K562 (cell line): Measurements from ENCODE around the gene RGS9. TPM values are rescaled to one million over a fixed set of nuclear protein-coding genes. Genes with fewer than 3 reads are reported as not detected.

Experiments used
- ATF1 ChIP-seq, 2 experiments: fragments of 450-650 bp in 1 of 2; IDR thresholded peaks; 2 replicates each; pipeline ENCODE4 v1.6.1; 2016; ENCODE audit warnings: missing compliant biosample characterization in 1 of 2, missing genetic modification characterization in 1 of 2
- CBFA2T2 ChIP-seq: fragments of 450-650 bp; conservative IDR thresholded peaks from 2 replicates; pipeline ENCODE4 v1.6.1; 2017; ENCODE audit warnings: mild to moderate bottlenecking
- FOSL1 ChIP-seq: fragments of 200-800 bp; sonication (Bioruptor generic); conservative IDR thresholded peaks from 2 replicates; pipeline ENCODE4 v1.6.1; 2016; ENCODE audit warnings: missing genetic modification characterization, missing compliant biosample characterization
- FOXA3 ChIP-seq, 2 experiments: fragments of 450-650 bp in 1 of 2; sonication (generic) in 1 of 2; formaldehyde crosslinking; IDR thresholded peaks in 1 of 2; conservative IDR thresholded peaks in 1 of 2; 2 replicates each; pipeline versions ENCODE4 v1.4.0 to v1.8.0; 2020 to 2022; ENCODE audit warnings: mild to moderate bottlenecking in 2 of 2, missing genetic modification reagents in 1 of 2
- FOXM1 ChIP-seq, 2 experiments: fragments of 450-650 bp in 1 of 2; sonication (generic) in 1 of 2; formaldehyde crosslinking in 1 of 2; IDR thresholded peaks; 2 replicates each; pipeline versions ENCODE4 v1.6.1 to v1.9.0; 2017 to 2022; ENCODE audit warnings: low read depth in 2 of 2, mild to moderate bottlenecking in 2 of 2, missing genetic modification reagents in 1 of 2, moderate library complexity in 1 of 2
- GABPB2 ChIP-seq: fragments of 250-450 bp; sonication (Bioruptor Pico); conservative IDR thresholded peaks from 2 replicates; pipeline ENCODE4 v1.5.1; 2021; ENCODE audit warnings: mild to moderate bottlenecking
- GTF2B ChIP-seq: IDR thresholded peaks from 2 replicates; pipeline ENCODE4 v1.6.1; 2011; ENCODE audit not compliant: insufficient read length; ENCODE audit errors: extremely low read depth
- IRF9 ChIP-seq: fragments of 450-650 bp; IDR thresholded peaks from 2 replicates; pipeline ENCODE4 v1.6.1; 2016; ENCODE audit warnings: missing biosample characterization, missing genetic modification characterization
- MYNN ChIP-seq, 2 experiments: sonication (generic); formaldehyde crosslinking in 1 of 2; IDR thresholded peaks; 2 replicates each; pipeline versions ENCODE4 v1.5.0 to v1.6.1; 2016 to 2020; ENCODE audit warnings: antibody characterized with exemption in 1 of 2, missing genetic modification reagents in 1 of 2
- PHB ChIP-seq: fragments of 250-450 bp; sonication (Bioruptor Pico); IDR thresholded peaks from 2 replicates; pipeline ENCODE4 v1.5.0; 2021
- PTBP1 ChIP-seq: fragments of 200-400 bp; formaldehyde crosslinking; IDR thresholded peaks from 2 replicates; pipeline ENCODE4 v1.6.1; 2017; ENCODE audit warnings: low read depth, low read length
- PTTG1 ChIP-seq: fragments of 450-650 bp; IDR thresholded peaks from 2 replicates; pipeline ENCODE4 v1.6.1; 2016; ENCODE audit warnings: low read depth, mild to moderate bottlenecking, missing genetic modification characterization, missing compliant biosample characterization
- RAD21 ChIP-seq, 2 experiments: fragments of 250-450 bp in 1 of 2; fragments of 450-650 bp in 1 of 2; sonication (Bioruptor Pico) in 1 of 2; formaldehyde crosslinking in 1 of 2; IDR thresholded peaks in 1 of 2; conservative IDR thresholded peaks in 1 of 2; 2 replicates each; pipeline versions ENCODE4 v1.4.0 to v1.8.0; 2020 to 2022; ENCODE audit warnings: mild to moderate bottlenecking in 2 of 2, moderate library complexity in 1 of 2
- SNAPC5 ChIP-seq: fragments of 250-450 bp; sonication (Bioruptor Pico); IDR thresholded peaks from 2 replicates; pipeline ENCODE4 v1.8.0; 2021; ENCODE audit warnings: moderate library complexity, mild to moderate bottlenecking, inconsistent platforms
- ZBTB40 ChIP-seq, 2 experiments: fragments of 450-650 bp in 1 of 2; sonication (generic) in 1 of 2; formaldehyde crosslinking in 1 of 2; IDR thresholded peaks; 2 replicates each; pipeline versions ENCODE4 v1.7.1 to v1.9.0; 2016 to 2022; ENCODE audit warnings: inconsistent platforms in 1 of 2, mild to moderate bottlenecking in 1 of 2, missing genetic modification reagents in 1 of 2
- ZNF445 ChIP-seq: fragments of 250-450 bp; sonication (Bioruptor Pico); IDR thresholded peaks from 2 replicates; pipeline ENCODE4 v1.4.0; 2020; ENCODE audit warnings: low read depth, mild to moderate bottlenecking, moderate library complexity
- polyA plus RNA-seq, 8 experiments: library from polyadenylated mRNA; depleted of rRNA in 4 of 8; stranded (reverse) in 5 of 8; unstranded in 3 of 8; fragments of >200 nt; fragmentation: Nextera tagmentation in 2 of 8; fragmentation: Illumina TruSeq in 1 of 8; extraction: Ambion mirVana in 2 of 8; extraction: Trizol in 1 of 8; gene quantifications; 2 replicates each; pipeline versions ENCODE4 v1.2.1 to v1.2.3, GENCODE V29; 2011 to 2014; ENCODE audit warnings: inconsistent platforms in 1 of 8, missing spikeins in 1 of 8
- total RNA-seq, 7 experiments: library from RNA; depleted of rRNA in 6 of 7; stranded (reverse); fragments of >200 nt in 6 of 7; fragmentation: Illumina TruSeq in 2 of 7; extraction: Trizol in 2 of 7; gene quantifications; 2 replicates each; pipeline versions ENCODE4 v1.2.1 to v1.2.3, GENCODE V29; 2011 to 2021; ENCODE audit warnings: low replicate concordance in 1 of 7

RGS9 gene
- total and polyA plus RNA-seq, 9 of the 15 experiments (the other 6 are each of a cell fraction or from before 2014, with no cell fraction given), result 0.18 to 1.4 (median 0.55) TPM

- TF ChIP-seq ZBTB40 (IDR thresholded peaks at IDR 0.05) (peak; percentile 71), ZBTB40 (CRISPR knock-in tag; IDR thresholded peaks at IDR 0.05) (no peak), CBFA2T2 (peak; percentile 92), PTBP1 (no peak), FOSL1 (tag) (peak; percentile 72), GABPB2 (CRISPR knock-in tag) (no peak), IRF9 (tag) (no peak), MYNN (IDR thresholded peaks at IDR 0.05) (peak; percentile 90), MYNN (CRISPR knock-in tag; IDR thresholded peaks at IDR 0.05) (no peak), FOXA3 (CRISPR knock-in tag; conservative IDR thresholded peaks at IDR 0.05 in 1 of 2, IDR thresholded peaks at IDR 0.05 in 1 of 2) (no peak), ZNF445 (CRISPR knock-in tag) (no peak), RAD21 (CRISPR knock-in tag; conservative IDR thresholded peaks at IDR 0.05 in 1 of 2, IDR thresholded peaks at IDR 0.05 in 1 of 2) (0 out of 4 replicates have a peak, but pooled peaks of 1 of the 2 experiments have one; percentile 37), ATF1 (CRISPR knock-in tag; IDR thresholded peaks at IDR 0.05) (no peak), ATF1 (tag; IDR thresholded peaks at IDR 0.05) (peak; percentile 83), FOXM1 (IDR thresholded peaks at IDR 0.05; ENCODE audit: low read depth) (peak; percentile 56; the same call in 1 of the 2 replicates), FOXM1 (CRISPR knock-in tag; IDR thresholded peaks at IDR 0.05; ENCODE audit: low read depth) (no peak), GTF2B (no peak), PHB (no peak), PTTG1 (tag) (no peak), SNAPC5 (CRISPR knock-in tag) (no peak)
These were observed 36.2 kb downstream of the RGS9 start (continued) for GRCh38 chr17:65173284-65173793.
